GM21619 (cell line): ENCODE measurements around the gene SLC17A8.

Experiments
- ATAC-seq: cut with Tn5 transposase; IDR thresholded peaks from one replicate; pipeline ENCODE4 v1.9.1; 2021; ENCODE audit not compliant: unreplicated experiment

The SLC17A8 gene

GRCh38 chr12:100368066-100368465, 11.2 kb downstream of the SLC17A8 start:
- no peak for ATAC-seq

GRCh38 chr12:100371146-100371545, 14.3 kb downstream of the SLC17A8 start:
- no peak for ATAC-seq

GRCh38 chr12:100372853-100373640, 16.2 kb downstream of the SLC17A8 start:
- ATAC-seq: no peak

- no peak for ATAC-seq
Measured at GRCh38 chr12:100375038-100375735, 18.3 kb downstream of the SLC17A8 start.

GRCh38 chr12:100376161-100376560, 19.3 kb downstream of the SLC17A8 start:
- no peak for ATAC-seq

GRCh38 chr12:100381379-100381778, 24.5 kb downstream of the SLC17A8 start:
- no peak for ATAC-seq

GRCh38 chr12:100382338-100382737, 25.5 kb downstream of the SLC17A8 start:
- ATAC-seq: no peak

- ATAC-seq: no peak
Measured at GRCh38 chr12:100383586-100384558, 27.0 kb downstream of the SLC17A8 start.

GRCh38 chr12:100384559-100384935, 27.7 kb downstream of the SLC17A8 start:
- no peak for ATAC-seq

GRCh38 chr12:100388382-100388781, 31.5 kb downstream of the SLC17A8 start:
- ATAC-seq: no peak

GRCh38 chr12:100391856-100392255, 35.0 kb downstream of the SLC17A8 start:
- ATAC-seq: no peak

- ATAC-seq: no peak
Measured at GRCh38 chr12:100393200-100393599, 36.3 kb downstream of the SLC17A8 start.

GRCh38 chr12:100395811-100396210, 38.9 kb downstream of the SLC17A8 start:
- ATAC-seq: no peak

- ATAC-seq: no peak
Measured at GRCh38 chr12:100398307-100398706, 41.4 kb downstream of the SLC17A8 start.

GRCh38 chr12:100399095-100399494, 42.2 kb downstream of the SLC17A8 start:
- ATAC-seq: no peak

- no peak for ATAC-seq
Measured at GRCh38 chr12:100401660-100402059, 44.8 kb downstream of the SLC17A8 start.

- ATAC-seq: no peak
Measured at GRCh38 chr12:100402763-100403162, 45.9 kb downstream of the SLC17A8 start.

GRCh38 chr12:100403446-100403845, 46.6 kb downstream of the SLC17A8 start:
- no peak for ATAC-seq

GRCh38 chr12:100404769-100405407, 48.0 kb downstream of the SLC17A8 start:
- ATAC-seq: no peak

GRCh38 chr12:100413001-100413400, 56.1 kb downstream of the SLC17A8 start:
- ATAC-seq: no peak

GRCh38 chr12:100414739-100415138, 57.9 kb downstream of the SLC17A8 start:
- no peak for ATAC-seq
